ENCODE results near the gene GSTM5. TPM values are rescaled to one million over a fixed set of nuclear protein-coding genes. Genes with fewer than 3 reads are reported as not detected.

GSTM5 gene
- total RNA-seq, 6 experiments from 2014 or later = 0.19 to 0.54 (median 0.31) TPM; not detected in 1

- 56% methylated on average over 5 of the region's 5 CpGs for WGBS (ENCODE audit: insufficient coverage, low coverage, low lambda C conversion rate, missing lambda C conversion rate)
- Histone ChIP-seq H3K4me3 (no peak overlapping the region), H3K27ac (no peak overlapping the region), H3K27me3 (no peaks in the 10 kb centered on the region), H3K9me3 (no peaks in the 10 kb centered on the region), H3K36me3 (no peaks in the 10 kb centered on the region), H3K4me1 (no peaks in the 10 kb centered on the region)
- intact Hi-C loops (cut with DNase I) = no loop called here
- TF ChIP-seq CTCF (IDR thresholded peaks at IDR 0.05) = no peak
- TF ChIP-seq POLR2A (IDR thresholded peaks at IDR 0.05) = no peak
- ATAC-seq (no peak), DNase-seq (no peak)
Observed at GRCh38 chr1:109721042-109721441, 9.0 kb downstream of the GSTM5 start.

GRCh38 chr1:109721971-109722370 lies 9.9 kb downstream of the GSTM5 start:
- Histone ChIP-seq H3K4me3 (no peak overlapping the region), H3K4me1 (no peaks in the 10 kb centered on the region), H3K36me3 (no peaks in the 10 kb centered on the region), H3K27ac (no peak overlapping the region), H3K27me3 (no peaks in the 10 kb centered on the region), H3K9me3 (no peaks in the 10 kb centered on the region)
- no peak for ATAC-seq
- WGBS (ENCODE audit: insufficient coverage, low coverage, low lambda C conversion rate, missing lambda C conversion rate) = 100% methylated on average over 1 of the region's 1 CpG
- intact Hi-C loops (cut with DNase I) = no loop called here
- DNase-seq = no peak
- no peak for TF ChIP-seq CTCF (IDR thresholded peaks at IDR 0.05)
- TF ChIP-seq POLR2A (IDR thresholded peaks at IDR 0.05) = no peak

- Histone ChIP-seq H3K9me3 (no peaks in the 10 kb centered on the region), H3K27me3 (no peaks in the 10 kb centered on the region), H3K36me3 (no peaks in the 10 kb centered on the region), H3K27ac (no peak overlapping the region), H3K4me3 (no peak overlapping the region), H3K4me1 (no peaks in the 10 kb centered on the region)
- 79% methylated on average over 6 of the region's 7 CpGs for WGBS (ENCODE audit: insufficient coverage, low coverage, low lambda C conversion rate, missing lambda C conversion rate)
- intact Hi-C loops (cut with DNase I) = no loop called here
- DNase-seq (no peak), ATAC-seq (no peak)
- TF ChIP-seq CTCF (IDR thresholded peaks at IDR 0.05) = no peak
- no peak for TF ChIP-seq POLR2A (IDR thresholded peaks at IDR 0.05)
Observed at GRCh38 chr1:109722908-109723691, 11.0 kb downstream of the GSTM5 start.

GRCh38 chr1:109724933-109725332 lies 12.9 kb downstream of the GSTM5 start:
- intact Hi-C loops (cut with DNase I) = no loop called here
- DNase-seq (no peak), ATAC-seq (no peak)
- Histone ChIP-seq H3K9me3 (no peaks in the 10 kb centered on the region), H3K4me1 (no peaks in the 10 kb centered on the region), H3K36me3 (no peaks in the 10 kb centered on the region), H3K27ac (no peak overlapping the region), H3K4me3 (no peak overlapping the region), H3K27me3 (no peaks in the 10 kb centered on the region)
- TF ChIP-seq CTCF (IDR thresholded peaks at IDR 0.05) = no peak
- TF ChIP-seq POLR2A (IDR thresholded peaks at IDR 0.05) = no peak
- WGBS (ENCODE audit: insufficient coverage, low coverage, low lambda C conversion rate, missing lambda C conversion rate) = 90% methylated on average over 5 of the region's 5 CpGs

Measured in right lobe of liver (tissue), 6 donors.